Thymus (tissue), 11 donors: Measurements from ENCODE around the gene SUGCT. TPM values are rescaled to one million over a fixed set of nuclear protein-coding genes. Genes with fewer than 3 reads are reported as not detected.
"Not testable (repeated sequence)": the region's sequence is repeated elsewhere in the genome, so short reads cannot be mapped to it uniquely, and the experiment has no call there.

Experiments used
- DNase-seq, 9 donors: peaks; one replicate each; pipeline ENCODE4 v3.0.0-alpha.2; 2013; ENCODE audit warnings: low spot score in 9 of 9, low read depth in 6 of 9, missing footprints in 1 of 9
- H3K27ac ChIP-seq, 2 donors: one replicate each; pipeline ENCODE4 v1.5.1; 2013; ENCODE audit warnings: control low read depth in 1 of 2, low read depth in 1 of 2, low read length in 1 of 2, mild to moderate bottlenecking in 1 of 2, moderate library complexity in 1 of 2
- H3K27me3 ChIP-seq, 2 donors: one replicate each; pipeline ENCODE4 v1.5.1; 2013; ENCODE audit warnings: low read length in 1 of 2; ENCODE audit not compliant: control insufficient read depth in 2 of 2, insufficient read depth in 1 of 2
- H3K36me3 ChIP-seq, 2 donors: one replicate each; pipeline ENCODE4 v1.5.1; 2013; ENCODE audit warnings: low read length in 1 of 2, mild to moderate bottlenecking in 1 of 2, moderate library complexity in 1 of 2; ENCODE audit not compliant: control insufficient read depth in 2 of 2, insufficient read depth in 2 of 2
- H3K4me1 ChIP-seq, 2 donors: one replicate each; pipeline ENCODE4 v1.5.1; 2013; ENCODE audit warnings: low read length in 2 of 2; ENCODE audit not compliant: control insufficient read depth in 2 of 2, insufficient read depth in 2 of 2
- H3K4me3 ChIP-seq, 2 donors: one replicate each; pipeline ENCODE4 v1.5.1; 2013; ENCODE audit warnings: low read length in 2 of 2, control low read depth in 1 of 2, mild to moderate bottlenecking in 1 of 2
- H3K9me3 ChIP-seq, 2 donors: one replicate each; pipeline ENCODE4 v1.5.1; 2013; ENCODE audit warnings: low read length in 1 of 2, mild to moderate bottlenecking in 1 of 2; ENCODE audit not compliant: control insufficient read depth in 2 of 2, insufficient read depth in 1 of 2
- WGBS: extraction: QIAGEN DNeasy Blood & Tissue Kit; methylation state at CpG from one replicate; pipeline ENCODE4 v1.1.7; 2013; 5-methylcytosine and 5-hydroxymethylcytosine counted together
- polyA plus RNA-seq: library from polyadenylated mRNA; stranded (reverse); fragments of 200-250 nt; gene quantifications from one replicate; pipeline ENCODE4 v1.2.3, GENCODE V29; 2013
- total RNA-seq: library from RNA; stranded (reverse); fragments of 120-200 nt; gene quantifications from one replicate; pipeline ENCODE4 v1.2.4, GENCODE V29; 2013
- donor health status: healthy.

Gene SUGCT
- total and polyA plus RNA-seq, 2 donors, result 1.6 to 5.5 TPM

DNA sequence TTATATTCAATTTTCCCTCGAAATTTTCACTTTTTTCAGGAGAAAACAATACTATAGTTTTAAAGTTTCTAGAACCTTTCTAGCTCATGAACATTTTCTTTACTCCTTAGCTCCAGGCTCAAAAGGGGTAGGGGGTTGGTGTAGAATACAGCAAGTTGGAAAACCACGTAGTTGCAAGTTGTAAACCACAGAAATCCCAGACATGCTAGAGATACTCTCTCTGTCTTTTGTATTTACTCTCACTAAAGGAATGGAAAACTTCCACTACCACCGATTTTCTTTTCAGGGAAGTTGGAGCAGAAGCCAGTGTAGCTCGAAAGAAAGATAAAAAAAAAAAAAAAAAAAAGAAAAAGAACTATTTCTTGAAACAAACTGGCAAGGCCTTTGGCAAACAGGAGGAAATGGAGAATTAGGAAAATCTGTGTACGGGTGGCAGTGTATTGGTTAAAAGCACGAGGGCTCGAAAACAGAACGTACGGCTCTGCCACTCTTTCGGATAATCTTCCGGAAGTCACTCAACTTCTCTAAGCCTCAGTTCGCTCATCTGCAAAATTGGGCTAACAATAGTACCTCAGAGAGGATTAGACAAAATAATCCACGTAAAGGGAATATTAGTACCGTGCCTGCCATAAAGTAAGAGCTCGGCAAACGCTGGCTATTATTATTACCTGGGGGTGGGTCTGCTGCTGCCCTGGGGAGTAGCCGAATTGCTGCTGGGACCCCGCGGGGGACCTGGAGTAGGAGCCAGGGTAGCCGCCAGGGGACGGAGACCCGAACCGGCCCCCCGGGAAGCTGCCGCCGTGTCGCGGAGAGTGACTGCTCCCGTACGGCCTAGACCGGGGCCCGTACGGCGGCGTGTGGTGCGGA, 1.0 kb upstream of the SUGCT start:
- H3K27ac ChIP-seq, result peak overlapping the region; percentile 90 to 94
- H3K9me3 ChIP-seq, result no peaks in the 10 kb centered on the region
- H3K4me1 ChIP-seq, result peaks cover 0 to 6% of the 10 kb centered on the region in 2 donors
- peaks cover 0 to 8% of the 10 kb centered on the region in 2 donors for H3K36me3 ChIP-seq
- DNase-seq, result peak in 5 of 9 donors; percentile 11 to 68 (median 40)
- H3K4me3 ChIP-seq, result peak overlapping the region; percentile 88 to 99
- WGBS, result 2% methylated on average over 36 of the region's 36 CpGs
- peaks cover 7 to 19% of the 10 kb centered on the region in 2 donors for H3K27me3 ChIP-seq

DNA sequence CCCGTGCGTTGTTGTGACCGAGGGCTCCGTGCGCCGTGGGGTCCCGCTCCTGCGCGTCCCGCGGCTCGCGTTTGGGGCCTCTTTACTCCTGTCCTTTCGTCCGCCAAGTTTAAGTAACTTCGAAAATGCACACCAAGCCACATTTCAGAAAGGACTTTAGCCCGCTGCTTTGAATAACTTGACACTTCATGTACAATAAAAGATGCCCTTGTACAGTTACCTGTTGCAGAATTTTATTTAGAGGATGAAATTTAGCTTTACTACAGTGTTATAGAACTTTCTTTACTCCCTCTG, 459 bp downstream of the SUGCT start:
- H3K36me3 ChIP-seq, result peaks cover 0 to 8% of the 10 kb centered on the region in 2 donors
- peaks cover 0 to 6% of the 10 kb centered on the region in 2 donors for H3K4me1 ChIP-seq
- DNase-seq, result peak in 1 of 9 donors; percentile 5
- H3K4me3 ChIP-seq, result peak overlapping the region; percentile 88 to 99
- H3K27ac ChIP-seq, result no peak overlapping the region
- H3K27me3 ChIP-seq, result peaks cover 7 to 19% of the 10 kb centered on the region in 2 donors
- H3K9me3 ChIP-seq, result no peaks in the 10 kb centered on the region
- WGBS, result 16% methylated on average over 17 of the region's 17 CpGs

- H3K4me1 ChIP-seq, result peaks cover 0 to 6% of the 10 kb centered on the region in 2 donors
- over 99% methylated on average over 2 of the region's 2 CpGs for WGBS
- H3K9me3 ChIP-seq, result no peaks in the 10 kb centered on the region
- H3K36me3 ChIP-seq, result no peaks in the 10 kb centered on the region
- DNase-seq, result no peak
- H3K27ac ChIP-seq, result no peak overlapping the region
- H3K27me3 ChIP-seq, result peaks cover 7 to 19% of the 10 kb centered on the region in 2 donors
- no peak overlapping the region for H3K4me3 ChIP-seq
These were observed 2.8 kb downstream of the SUGCT start for GRCh38 chr7:40137563-40137962.

- Histone ChIP-seq H3K36me3 (no peaks in the 10 kb centered on the region), H3K4me3 (no peak overlapping the region), H3K4me1 (peaks cover 0 to 6% of the 10 kb centered on the region in 2 donors), H3K27ac (no peak overlapping the region), H3K27me3 (peaks cover 7 to 19% of the 10 kb centered on the region in 2 donors), H3K9me3 (no peaks in the 10 kb centered on the region)
- no peak for DNase-seq
- WGBS, result 97% methylated on average over 5 of the region's 5 CpGs
These were observed 4.2 kb downstream of the SUGCT start for GRCh38 chr7:40138973-40139372.

GRCh38 chr7:40139891-40140290, 5.1 kb downstream of the SUGCT start:
- 97% methylated on average over 13 of the region's 13 CpGs for WGBS
- H3K9me3 ChIP-seq, DNase-seq: not testable (repeated sequence)

GRCh38 chr7:40141916-40142315, 7.1 kb downstream of the SUGCT start:
- DNase-seq, H3K36me3 ChIP-seq, H3K27ac ChIP-seq, H3K4me3 ChIP-seq, H3K4me1 ChIP-seq, H3K9me3 ChIP-seq, H3K27me3 ChIP-seq: not testable (repeated sequence)
- 96% methylated on average over 5 of the region's 5 CpGs for WGBS

More at GRCh38 chr7:40139891-40140290, 5.1 kb downstream of the SUGCT start:
- not testable (repeated sequence) for H3K36me3 ChIP-seq, H3K4me3 ChIP-seq, H3K27ac ChIP-seq, H3K4me1 ChIP-seq
- H3K27me3 ChIP-seq, result peaks cover 7 to 18% of the 10 kb centered on the region in 2 donors

GRCh38 chr7:40145596-40146130, 10.9 kb downstream of the SUGCT start:
- H3K4me3 ChIP-seq, H3K36me3 ChIP-seq, DNase-seq, H3K27ac ChIP-seq, H3K9me3 ChIP-seq, H3K27me3 ChIP-seq, H3K4me1 ChIP-seq: not testable (repeated sequence)
- WGBS, result 96% methylated on average over 3 of the region's 3 CpGs

GRCh38 chr7:40147371-40148246, 12.8 kb downstream of the SUGCT start:
- Histone ChIP-seq H3K36me3 (no peaks in the 10 kb centered on the region), H3K4me1 (no peaks in the 10 kb centered on the region), H3K27ac (no peak overlapping the region), H3K27me3 (no peaks in the 10 kb centered on the region), H3K4me3 (no peak overlapping the region), H3K9me3 (no peaks in the 10 kb centered on the region)
- DNase-seq, result no peak
- 91% methylated on average over 19 of the region's 19 CpGs for WGBS

DNA sequence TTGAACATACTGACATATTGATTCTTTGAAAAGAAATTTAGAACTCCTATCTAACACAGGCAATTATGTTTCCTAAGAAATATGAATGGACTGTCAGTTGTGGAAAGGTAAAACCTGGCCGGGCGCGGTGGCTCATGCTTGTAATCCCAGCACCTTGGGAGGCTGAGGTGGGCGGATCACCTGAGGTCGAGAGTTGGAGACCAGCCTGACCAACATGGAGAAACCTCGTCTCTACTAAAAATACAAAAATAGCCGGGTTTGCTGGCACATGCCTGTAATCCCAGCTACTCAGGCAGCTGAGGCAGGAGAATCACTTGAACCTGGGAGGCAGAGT, 13.4 kb downstream of the SUGCT start:
- H3K9me3 ChIP-seq, H3K36me3 ChIP-seq, H3K4me1 ChIP-seq, H3K4me3 ChIP-seq, H3K27me3 ChIP-seq, DNase-seq, H3K27ac ChIP-seq: not testable (repeated sequence)
- 98% methylated on average over 7 of the region's 7 CpGs for WGBS
